DOHH2 (cell line): ENCODE results near the gene CUL9.

Experiments
- H3F3A ChIP-seq: fragments of 200-600 bp; sonication (generic), shearing (Covaris generic); 2 replicates; pipeline ENCODE4 v1.6.0; 2016; ENCODE audit warnings: antibody characterized with exemption, mild to moderate bottlenecking; ENCODE audit not compliant: control insufficient read depth, insufficient read depth
- H3K27ac ChIP-seq: fragments of 200-600 bp; sonication (generic); 2 replicates; pipeline ENCODE4 v1.5.1; 2014; ENCODE audit warnings: low read depth, mild to moderate bottlenecking, low read length, moderate library complexity
- H3K27me3 ChIP-seq: fragments of 200-600 bp; sonication (generic); 2 replicates; pipeline ENCODE4 v1.6.1; 2014; ENCODE audit warnings: mild to moderate bottlenecking, low read length, mixed read lengths; ENCODE audit not compliant: control insufficient read depth
- H3K36me3 ChIP-seq: fragments of 200-600 bp; sonication (generic); 2 replicates; pipeline ENCODE4 v1.6.1; 2014; ENCODE audit warnings: mild to moderate bottlenecking, low read length, moderate library complexity, mixed read lengths; ENCODE audit not compliant: control insufficient read depth
- H3K4me1 ChIP-seq: fragments of 200-600 bp; sonication (generic); 2 replicates; pipeline ENCODE4 v1.6.1; 2014; ENCODE audit warnings: mild to moderate bottlenecking, low read length, mixed read lengths; ENCODE audit not compliant: control insufficient read depth
- H3K4me2 ChIP-seq: fragments of 200-600 bp; sonication (generic); 2 replicates; pipeline ENCODE4 v1.6.0; 2014; ENCODE audit warnings: mild to moderate bottlenecking, low read length, moderate library complexity
- H3K4me3 ChIP-seq: fragments of 200-600 bp; sonication (generic); 2 replicates; pipeline ENCODE4 v1.5.1; 2014; ENCODE audit warnings: mild to moderate bottlenecking, low read length, mixed read lengths
- H3K79me2 ChIP-seq: fragments of 200-600 bp; sonication (generic); 2 replicates; pipeline ENCODE4 v1.6.1; 2014; ENCODE audit warnings: mild to moderate bottlenecking, low read length, mixed read lengths; ENCODE audit not compliant: control insufficient read depth
- H3K9me2 ChIP-seq: fragments of 200-600 bp; sonication (generic); replicated peaks from 2 replicates; pipeline ENCODE4 v1.6.1; 2014; ENCODE audit warnings: mild to moderate bottlenecking, low read length, mixed read lengths; ENCODE audit not compliant: control insufficient read depth
- H3K9me3 ChIP-seq: fragments of 200-600 bp; sonication (generic); 2 replicates; pipeline ENCODE4 v1.6.1; 2014; ENCODE audit warnings: antibody characterized with exemption, low read length, mixed read lengths; ENCODE audit not compliant: control insufficient read depth, insufficient read depth
- H4K20me1 ChIP-seq: fragments of 200-600 bp; sonication (generic); 2 replicates; pipeline ENCODE4 v1.6.0; 2014; ENCODE audit warnings: low read depth, mild to moderate bottlenecking, antibody characterized with exemption, low read length, moderate library complexity; ENCODE audit not compliant: control insufficient read depth, insufficient read depth
- CTCF ChIP-seq: fragments of 200-600 bp; sonication (generic); IDR thresholded peaks from one replicate; pipeline ENCODE4 v1.5.1; 2014; ENCODE audit warnings: antibody characterized with exemption, mild to moderate bottlenecking, low read depth, low read length; ENCODE audit not compliant: poor library complexity, severe bottlenecking
- EZH2phosphoT487 ChIP-seq: fragments of 200-600 bp; sonication (generic); IDR thresholded peaks from 2 replicates; pipeline ENCODE4 v1.6.1; 2017; ENCODE audit warnings: borderline replicate concordance, mild to moderate bottlenecking, antibody characterized with exemption, low read length, moderate library complexity, mixed read lengths

Gene CUL9

GRCh38 chr6:43199912-43200311 is 17.9 kb downstream of the CUL9 start:
- Histone ChIP-seq H4K20me1 (no peaks in the 10 kb centered on the region), H3K79me2 (no peaks in the 10 kb centered on the region), H3K4me1 (no peaks in the 10 kb centered on the region), H3K4me2 (no peak overlapping the region), H3K27me3 (no peaks in the 10 kb centered on the region), H3K9me2 (no peaks in the 10 kb centered on the region), H3F3A (no peaks in the 10 kb centered on the region), H3K9me3 (no peaks in the 10 kb centered on the region), H3K4me3 (no peak overlapping the region), H3K27ac (no peak overlapping the region), H3K36me3 (peaks cover 39% of the 10 kb centered on the region)
- TF ChIP-seq EZH2phosphoT487 (no peak), CTCF (no peak)

GRCh38 chr6:43200541-43200940 is 18.5 kb downstream of the CUL9 start:
- H4K20me1 ChIP-seq = no peaks in the 10 kb centered on the region; the same call in 1 of the 2 replicates
- no peaks in the 10 kb centered on the region for H3K27me3 ChIP-seq
- H3K9me3 ChIP-seq = no peaks in the 10 kb centered on the region
- no peak overlapping the region for H3K4me2 ChIP-seq
- peaks cover 33% of the 10 kb centered on the region for H3K36me3 ChIP-seq
- H3K79me2 ChIP-seq = no peaks in the 10 kb centered on the region
- H3K4me1 ChIP-seq = no peaks in the 10 kb centered on the region
- no peak overlapping the region for H3K27ac ChIP-seq
- H3K9me2 ChIP-seq = no peaks in the 10 kb centered on the region
- TF ChIP-seq CTCF (no peak), EZH2phosphoT487 (no peak)
- H3K4me3 ChIP-seq = no peak overlapping the region
- no peaks in the 10 kb centered on the region for H3F3A ChIP-seq

GRCh38 chr6:43202451-43202850 is 20.5 kb downstream of the CUL9 start:
- Histone ChIP-seq H3K4me1 (no peaks in the 10 kb centered on the region), H3K4me2 (no peak overlapping the region), H3K27me3 (no peaks in the 10 kb centered on the region), H3K9me2 (no peaks in the 10 kb centered on the region), H3F3A (no peaks in the 10 kb centered on the region), H3K79me2 (no peaks in the 10 kb centered on the region), H3K4me3 (no peak overlapping the region), H3K36me3 (peaks cover 20% of the 10 kb centered on the region), H4K20me1 (no peaks in the 10 kb centered on the region; the same call in 1 of the 2 replicates), H3K27ac (no peak overlapping the region), H3K9me3 (no peaks in the 10 kb centered on the region)
- TF ChIP-seq EZH2phosphoT487 (no peak), CTCF (no peak)
